ENCODE data around the gene WDR62.

The WDR62 gene

DNA sequence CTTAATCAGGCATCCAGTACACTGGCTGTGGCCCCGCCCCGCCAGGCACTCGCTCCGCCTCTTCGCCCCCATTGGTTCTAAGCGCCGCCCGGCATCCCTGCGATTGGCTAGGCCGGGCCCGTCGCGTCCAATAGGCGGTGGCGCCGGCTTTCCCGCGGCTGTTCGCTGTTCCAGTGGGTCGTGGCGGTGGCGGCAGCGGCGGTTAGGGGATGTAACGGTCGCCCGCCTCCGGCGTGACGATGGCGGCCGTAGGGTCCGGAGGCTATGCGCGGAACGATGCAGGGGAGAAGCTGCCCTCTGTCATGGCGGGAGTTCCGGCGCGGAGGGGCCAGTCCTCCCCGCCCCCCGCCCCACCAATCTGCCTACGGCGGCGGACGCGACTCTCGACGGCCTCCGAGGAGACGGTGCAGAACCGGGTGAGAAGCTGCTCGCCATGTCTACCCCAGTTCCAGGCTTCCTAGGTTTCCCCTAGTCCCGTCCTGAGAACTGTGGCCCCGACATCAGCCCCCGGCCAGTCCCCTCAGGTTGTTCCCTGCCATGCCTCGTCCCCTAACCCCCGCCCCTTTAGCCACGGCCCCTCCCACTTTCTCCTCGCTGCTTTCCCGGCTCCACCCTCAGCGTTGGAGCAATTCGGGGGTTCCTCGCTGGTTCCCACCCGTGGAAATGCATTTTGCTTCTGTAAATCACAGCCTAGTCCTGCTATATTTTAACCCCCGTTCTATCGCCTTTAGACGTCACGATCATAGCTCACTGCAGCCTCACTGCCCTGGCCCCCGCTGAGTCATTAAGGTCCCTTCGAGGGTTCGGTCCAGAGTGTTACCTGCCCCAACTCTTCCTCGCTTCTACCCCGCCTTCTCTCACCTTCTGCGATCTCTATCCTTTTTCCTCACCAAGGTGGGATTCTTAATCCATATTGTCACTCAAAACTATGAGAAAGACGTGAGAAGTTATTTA, at the start of gene WDR62:
WDR62 (plus strand) TSS at position 165 of the 954 bp plus-strand sequence; CDS start at position 240, 75 bp downstream.
- DNase-seq (ENCODE audit: low read depth) = peak; percentile 91

DNA sequence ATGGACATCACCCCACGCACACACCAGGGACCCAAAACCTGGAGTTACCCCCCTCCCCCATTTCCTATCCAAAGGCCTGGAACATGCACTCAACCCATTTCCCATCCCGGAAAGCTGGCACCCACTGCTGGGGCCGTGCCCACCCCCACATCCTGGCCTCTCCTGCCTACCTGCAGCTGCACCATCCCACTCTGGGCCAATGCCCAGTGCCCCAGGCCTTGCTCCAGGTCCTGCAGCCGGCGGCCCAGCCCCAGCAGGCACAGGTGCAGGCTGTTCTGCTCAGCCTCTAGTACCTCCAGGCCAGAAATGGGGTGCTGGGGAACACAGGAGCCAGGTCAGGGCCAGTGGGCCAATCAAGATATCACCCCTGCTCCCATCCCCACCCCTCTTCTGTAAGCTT, 47.7 kb upstream of the WDR62 start:
- no peak for DNase-seq (ENCODE audit: low read depth)

DNA sequence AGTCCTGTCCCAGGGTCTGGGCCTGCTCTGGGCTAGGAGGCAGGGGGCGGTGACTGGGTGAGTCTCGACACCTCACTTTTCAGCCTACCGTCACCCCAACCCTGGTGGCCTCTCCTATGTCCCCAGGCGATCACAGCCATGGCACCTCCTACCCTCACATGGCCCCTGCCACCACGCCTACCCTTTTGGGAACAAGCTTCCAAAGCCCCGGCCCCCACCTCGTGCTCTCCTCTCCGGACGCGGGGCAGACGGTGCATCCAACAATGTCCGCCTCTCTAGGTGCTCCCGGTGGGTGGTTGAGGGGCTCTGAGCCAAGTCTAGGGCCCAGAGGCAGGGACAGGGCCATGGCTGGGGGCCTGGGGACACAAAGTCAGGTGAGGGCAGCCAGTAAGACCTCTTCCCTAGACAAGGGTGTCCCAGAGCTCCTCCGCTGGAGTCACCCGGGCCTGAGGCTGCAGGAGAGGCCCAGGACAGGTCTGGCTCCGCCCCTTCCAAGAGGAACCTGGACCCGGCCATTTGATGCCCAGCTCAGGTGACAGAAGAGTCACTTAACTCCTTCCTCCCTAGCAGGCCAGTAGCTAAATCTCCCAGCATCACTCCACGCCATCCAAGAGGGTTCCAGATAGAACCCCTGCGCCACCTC, 46.2 kb upstream of the WDR62 start, which contains the start of gene SYNE4:
SYNE4 (minus strand) TSS at position 478 of the 643 bp plus-strand sequence; CDS start at position 346, 132 bp downstream.
- no peak for DNase-seq (ENCODE audit: low read depth)

DNA sequence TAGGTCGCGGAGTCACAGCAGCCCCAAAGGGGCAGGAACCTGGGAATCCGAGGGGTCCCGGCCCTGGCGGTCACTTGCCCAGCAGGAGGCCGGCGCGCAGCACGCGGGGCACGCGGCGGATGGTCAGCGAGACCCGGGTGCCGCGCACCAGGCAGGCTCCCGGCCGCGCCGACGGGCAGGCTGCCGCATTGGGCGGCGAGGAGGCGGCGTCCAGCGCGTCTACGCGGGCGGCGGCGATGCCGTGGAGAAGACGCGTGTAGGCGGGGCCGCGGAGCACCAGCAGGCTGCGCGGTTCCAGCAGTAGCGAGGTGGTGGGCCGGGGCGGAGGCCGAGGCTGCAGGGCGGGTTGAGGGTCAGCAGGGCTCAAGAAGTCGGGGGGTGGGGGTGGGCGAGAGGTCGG, 45.5 kb upstream of the WDR62 start:
- peak; percentile 73 for DNase-seq (ENCODE audit: low read depth)

DNA sequence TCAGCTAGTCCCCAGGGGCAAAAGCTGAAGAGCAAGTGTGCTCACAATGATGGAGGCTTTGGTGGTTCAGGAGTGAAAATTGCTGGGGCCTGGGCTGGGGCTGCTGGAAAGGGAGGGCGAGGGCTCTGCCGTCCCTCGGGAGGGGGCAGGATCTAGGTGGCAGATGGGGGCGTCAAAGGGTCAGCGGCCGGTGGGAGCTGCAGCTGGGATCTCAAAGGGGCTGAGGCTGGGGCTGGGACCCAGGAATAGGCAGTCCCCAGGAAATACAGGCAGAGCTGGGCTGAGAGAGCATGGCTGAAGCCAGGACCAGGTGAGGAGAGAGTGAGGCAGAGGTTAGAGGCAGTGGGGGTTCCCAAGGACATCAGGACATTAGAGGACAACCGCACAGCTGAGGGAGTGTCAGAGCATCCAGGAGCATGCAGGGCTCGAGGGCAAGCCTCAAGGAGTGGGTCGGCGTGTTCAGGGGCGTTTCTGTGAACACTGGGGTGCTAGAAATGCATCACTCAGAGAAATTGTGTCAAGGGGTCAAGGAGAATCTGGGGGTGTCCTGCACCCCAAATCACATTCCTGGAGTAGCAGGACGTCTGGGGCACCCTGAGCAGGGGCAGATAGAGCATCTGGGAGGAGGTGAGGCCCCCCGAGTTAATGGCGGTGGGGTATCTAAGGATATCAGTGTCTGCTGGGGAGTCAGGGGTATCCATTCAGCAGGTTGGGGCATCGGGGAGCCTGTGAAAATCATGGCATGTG, 44.9 kb upstream of the WDR62 start:
- no peak for DNase-seq (ENCODE audit: low read depth)

DNA sequence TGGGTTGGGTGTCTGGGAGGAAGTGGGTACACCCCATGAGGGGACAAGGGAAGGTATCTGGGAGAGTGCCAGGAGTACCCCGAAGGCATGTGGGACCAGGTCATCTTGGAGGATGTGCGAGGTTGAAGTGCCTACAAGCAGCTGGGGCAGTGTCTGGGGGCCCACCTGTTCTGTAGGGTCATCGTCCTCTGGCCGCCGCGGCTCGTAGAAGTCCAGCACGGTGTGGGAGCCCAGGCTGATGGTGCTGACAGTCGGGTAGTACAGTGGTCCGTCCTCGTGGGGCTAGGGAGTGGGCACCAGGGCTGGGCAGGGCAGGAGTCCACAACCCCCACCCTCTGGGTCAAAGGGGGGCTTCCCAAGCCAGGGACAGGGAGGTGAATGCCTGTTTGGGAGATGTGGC, 44.3 kb upstream of the WDR62 start:
- DNase-seq (ENCODE audit: low read depth) = no peak

DNA sequence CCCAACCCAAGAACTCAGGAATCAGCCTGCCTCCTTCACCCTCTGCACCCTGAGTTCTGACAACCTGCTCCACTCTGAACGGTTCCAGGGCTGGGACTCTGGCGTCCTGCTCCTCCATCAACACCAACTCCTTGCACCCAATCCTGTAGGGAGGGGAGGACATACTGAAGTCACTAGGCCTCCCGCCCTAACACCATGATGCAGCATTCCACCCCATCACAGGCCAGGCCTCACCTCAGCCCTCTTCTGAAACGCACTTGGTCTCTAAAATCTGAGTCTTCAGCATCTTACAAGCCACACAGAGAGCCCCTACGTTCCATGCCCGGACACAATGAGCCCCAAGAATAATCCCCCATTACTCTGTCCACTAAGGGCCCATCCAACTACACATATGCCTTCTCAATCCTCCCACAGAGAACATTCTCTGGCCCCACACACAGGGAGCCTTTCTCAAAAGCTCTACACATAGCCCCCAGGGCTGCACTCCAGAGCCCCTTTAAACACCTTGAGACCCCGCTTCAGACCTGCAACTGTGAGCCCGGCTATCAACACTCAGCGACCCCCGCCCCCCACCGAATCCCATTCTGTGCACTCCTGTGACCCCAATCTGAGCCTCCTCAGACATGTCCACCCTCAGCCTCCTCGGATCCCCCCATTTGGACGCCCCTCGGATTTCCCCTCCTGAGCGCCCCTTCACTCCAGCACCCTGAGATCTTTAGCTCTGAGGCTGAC, 41.3 kb upstream of the WDR62 start:
- no peak for DNase-seq (ENCODE audit: low read depth)

DNA sequence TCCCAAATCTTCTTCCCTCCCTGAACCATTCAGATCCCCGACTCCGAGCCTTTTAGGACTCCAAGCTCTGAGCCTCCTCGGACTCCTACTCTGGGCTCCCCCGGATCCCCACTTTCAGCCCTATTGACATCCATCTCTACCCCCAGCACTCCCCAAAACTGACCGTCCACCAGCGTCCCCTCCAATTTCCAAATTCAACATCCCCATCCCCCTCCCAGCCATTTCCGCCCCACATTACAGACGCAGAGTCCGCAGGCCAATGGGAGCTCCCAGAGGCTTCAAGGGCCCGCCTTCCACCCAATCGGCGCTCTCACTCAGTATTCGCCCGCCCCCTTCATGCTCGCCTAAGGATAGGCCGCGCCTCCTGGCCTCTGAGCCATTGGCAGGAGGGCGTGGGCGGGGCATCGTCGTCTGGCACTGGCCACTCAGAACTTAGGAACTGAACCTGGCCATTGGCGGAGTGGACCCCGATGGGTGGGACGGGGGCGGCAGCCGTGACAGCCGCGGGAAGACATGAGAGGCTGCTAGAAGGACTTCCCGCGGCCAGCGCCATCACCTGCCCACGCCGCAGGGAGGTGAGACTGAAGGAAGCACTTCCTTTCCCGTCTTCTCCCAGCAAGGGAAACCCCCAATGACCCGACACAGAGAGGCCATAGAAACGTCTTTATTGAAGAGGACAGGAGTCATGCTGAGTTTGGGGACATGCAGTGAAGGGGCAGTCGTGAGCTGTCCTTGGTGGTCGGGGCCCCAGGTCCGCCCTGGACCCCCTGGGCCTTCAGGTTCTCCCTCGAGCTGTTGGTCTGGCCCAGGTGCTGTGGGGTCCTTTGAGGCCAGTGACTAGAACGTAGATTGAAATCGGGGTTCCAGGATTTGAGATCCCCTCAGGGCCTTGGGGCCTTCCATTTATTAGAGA, 40.4 kb upstream of the WDR62 start, which contains the start of gene ALKBH6:
ALKBH6 (minus strand) TSS at position 202 of the 913 bp plus-strand sequence. CDS start 816 bp downstream, outside the sequence.
- DNase-seq (ENCODE audit: low read depth) = peak; percentile 99

DNA sequence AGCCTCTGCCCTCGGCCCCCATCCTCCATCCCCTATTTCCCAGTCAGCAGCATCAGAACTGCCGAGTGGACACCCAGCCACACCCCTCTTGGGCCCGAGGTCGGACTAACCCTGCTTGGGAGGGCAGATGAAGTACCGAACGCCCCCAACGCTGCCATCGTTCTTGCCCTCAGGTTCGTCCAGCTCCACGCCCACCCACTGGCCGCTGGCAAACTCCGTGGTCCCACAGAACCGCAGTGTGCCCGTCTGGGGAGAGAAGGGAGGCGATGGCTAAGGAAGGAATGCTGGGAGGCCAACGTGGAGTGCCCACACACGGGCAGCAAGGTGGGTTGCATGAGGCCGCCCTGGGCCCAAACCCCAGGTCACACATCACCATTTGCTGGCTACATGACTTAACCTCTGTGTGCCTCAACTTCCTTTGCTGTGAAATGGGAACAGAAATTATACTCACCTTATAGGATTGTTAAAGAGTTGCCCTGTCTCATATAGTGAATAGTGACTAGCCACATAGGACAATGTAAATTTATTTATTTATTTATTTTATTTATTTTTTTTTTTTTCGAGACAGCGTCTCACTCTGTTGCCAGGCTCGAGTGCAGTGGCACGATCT, 35.5 kb upstream of the WDR62 start:
- DNase-seq (ENCODE audit: low read depth) = no peak

DNA sequence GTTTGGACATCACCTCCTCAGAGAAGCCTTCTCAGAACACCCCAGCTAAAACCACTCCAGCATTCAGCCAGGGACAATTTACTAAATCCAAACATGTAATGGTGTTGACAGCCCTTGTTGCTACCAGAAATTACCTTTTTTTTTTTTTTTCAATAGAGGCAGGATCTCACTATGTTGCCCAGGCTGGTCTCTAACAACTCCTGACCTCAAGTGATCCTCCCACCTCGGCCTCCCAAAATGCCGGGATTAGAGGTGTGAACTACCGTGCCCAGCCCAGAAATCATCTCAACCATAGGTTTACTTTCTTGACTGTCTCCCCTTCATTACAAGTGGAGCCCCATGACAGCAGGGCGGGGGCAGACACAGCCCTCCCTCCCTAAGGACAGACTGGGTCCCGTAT, 31.3 kb upstream of the WDR62 start:
- DNase-seq (ENCODE audit: low read depth) = no peak

DNA sequence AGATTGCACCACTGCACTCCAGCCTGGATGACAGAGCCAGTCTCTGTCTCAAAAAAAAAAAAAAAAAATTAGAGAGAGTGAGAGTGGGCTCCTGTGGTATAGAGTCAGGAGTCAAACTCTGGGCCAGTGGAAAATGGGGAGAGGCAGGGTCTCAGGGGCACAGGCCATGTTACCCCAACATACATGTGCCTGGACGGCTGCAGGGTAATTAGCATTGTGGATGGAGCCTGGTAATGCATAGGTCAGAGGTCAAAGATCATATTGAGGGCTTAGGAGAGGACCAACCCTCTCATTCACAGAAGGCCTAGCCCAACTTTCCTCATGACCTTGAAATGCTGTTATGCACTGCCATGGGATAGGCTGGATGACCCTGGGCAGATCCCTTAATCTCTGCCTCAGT, 29.2 kb upstream of the WDR62 start:
- DNase-seq (ENCODE audit: low read depth) = no peak

DNA sequence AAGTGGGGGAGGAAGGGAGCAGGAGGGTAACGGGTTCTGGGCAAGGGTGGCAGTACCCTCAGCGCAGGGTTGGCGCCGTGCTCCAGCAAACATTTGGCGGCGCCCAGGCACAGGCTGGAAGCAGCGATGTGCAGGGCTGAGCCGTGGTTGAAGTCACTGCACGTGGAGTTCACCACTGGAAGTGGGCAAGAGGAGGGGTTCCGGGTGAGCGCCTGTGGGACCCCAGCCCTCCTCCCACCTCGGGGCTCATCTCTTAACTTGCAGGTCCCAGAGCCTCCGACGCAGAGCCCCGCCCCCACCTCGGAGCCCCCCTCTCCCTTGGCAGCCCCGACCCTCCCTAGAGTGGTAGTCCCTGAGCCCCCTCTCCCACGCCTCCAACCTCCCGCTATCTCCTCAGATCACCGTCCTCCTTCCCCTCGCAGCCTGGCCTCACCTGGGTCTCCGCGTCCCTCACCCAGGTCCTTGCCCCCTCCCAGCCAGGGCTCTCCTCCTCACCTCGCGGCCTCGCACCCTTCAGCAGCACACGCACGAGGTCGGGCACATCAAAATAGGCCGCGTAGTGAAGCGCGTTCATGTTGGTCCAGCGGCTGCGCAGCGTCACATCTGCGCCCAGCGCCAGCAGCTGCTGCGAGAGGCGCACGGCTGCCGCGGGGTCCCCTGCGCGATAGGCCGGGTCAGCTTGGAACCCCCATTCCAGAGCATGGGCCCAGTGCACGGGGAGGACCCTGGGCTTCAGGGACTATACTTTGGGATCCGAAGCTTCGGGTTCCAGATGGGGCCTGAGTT, 28.4 kb upstream of the WDR62 start:
- DNase-seq (ENCODE audit: low read depth) = no peak

DNA sequence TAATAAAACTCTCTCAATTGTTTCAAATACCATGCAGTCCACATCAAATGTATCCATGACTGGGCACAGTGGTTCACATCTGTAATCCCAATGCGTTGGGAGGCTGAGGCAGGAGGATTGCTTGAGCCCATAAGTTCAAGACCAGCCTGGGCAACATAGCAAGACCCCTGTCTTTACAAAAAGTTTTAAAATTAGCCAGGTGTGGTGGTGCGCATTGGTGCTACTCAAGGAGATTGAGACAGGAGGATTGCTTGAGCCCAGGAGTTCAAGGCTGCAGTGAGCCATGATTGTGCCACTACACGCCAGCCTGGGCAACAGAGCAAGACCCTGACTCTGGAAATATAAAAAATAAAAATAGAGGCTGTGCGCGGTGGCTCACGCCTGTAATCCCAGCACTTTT, 27.0 kb upstream of the WDR62 start:
- DNase-seq (ENCODE audit: low read depth) = no peak

DNA sequence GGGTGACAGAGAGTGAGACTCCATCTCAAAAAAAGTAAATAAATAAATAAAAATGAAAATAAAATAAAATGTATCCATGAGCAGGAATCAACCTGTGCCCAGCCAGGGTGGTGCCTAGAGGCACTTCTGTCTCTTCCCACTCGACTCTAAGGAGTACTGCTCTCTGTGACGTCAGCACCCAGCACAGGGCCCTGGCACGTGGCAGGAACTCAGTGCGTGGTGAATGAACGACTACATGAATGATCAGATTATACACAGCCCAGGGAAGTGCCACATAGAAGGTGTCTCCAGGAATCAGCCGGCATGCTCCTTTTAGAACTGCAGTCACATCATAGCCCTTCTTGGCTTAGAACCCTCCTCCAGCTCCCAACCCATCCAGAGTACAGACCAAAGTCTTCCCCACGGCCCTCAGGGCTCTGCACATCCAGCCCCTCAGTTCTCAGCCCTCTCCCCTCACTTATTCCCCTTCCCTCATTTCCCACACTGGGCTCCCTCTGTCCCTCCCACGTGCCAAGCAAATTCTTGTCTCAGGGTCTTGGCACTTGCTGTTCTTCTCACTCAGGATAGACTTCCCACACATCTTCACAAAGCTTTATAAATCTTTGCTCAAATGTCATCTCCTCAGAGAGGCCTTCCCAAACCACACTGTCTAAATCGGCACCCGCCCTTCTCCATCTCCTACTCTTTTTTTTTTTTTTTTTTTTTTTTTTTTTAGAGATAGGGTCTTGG, 26.2 kb upstream of the WDR62 start:
- DNase-seq (ENCODE audit: low read depth) = no peak

DNA sequence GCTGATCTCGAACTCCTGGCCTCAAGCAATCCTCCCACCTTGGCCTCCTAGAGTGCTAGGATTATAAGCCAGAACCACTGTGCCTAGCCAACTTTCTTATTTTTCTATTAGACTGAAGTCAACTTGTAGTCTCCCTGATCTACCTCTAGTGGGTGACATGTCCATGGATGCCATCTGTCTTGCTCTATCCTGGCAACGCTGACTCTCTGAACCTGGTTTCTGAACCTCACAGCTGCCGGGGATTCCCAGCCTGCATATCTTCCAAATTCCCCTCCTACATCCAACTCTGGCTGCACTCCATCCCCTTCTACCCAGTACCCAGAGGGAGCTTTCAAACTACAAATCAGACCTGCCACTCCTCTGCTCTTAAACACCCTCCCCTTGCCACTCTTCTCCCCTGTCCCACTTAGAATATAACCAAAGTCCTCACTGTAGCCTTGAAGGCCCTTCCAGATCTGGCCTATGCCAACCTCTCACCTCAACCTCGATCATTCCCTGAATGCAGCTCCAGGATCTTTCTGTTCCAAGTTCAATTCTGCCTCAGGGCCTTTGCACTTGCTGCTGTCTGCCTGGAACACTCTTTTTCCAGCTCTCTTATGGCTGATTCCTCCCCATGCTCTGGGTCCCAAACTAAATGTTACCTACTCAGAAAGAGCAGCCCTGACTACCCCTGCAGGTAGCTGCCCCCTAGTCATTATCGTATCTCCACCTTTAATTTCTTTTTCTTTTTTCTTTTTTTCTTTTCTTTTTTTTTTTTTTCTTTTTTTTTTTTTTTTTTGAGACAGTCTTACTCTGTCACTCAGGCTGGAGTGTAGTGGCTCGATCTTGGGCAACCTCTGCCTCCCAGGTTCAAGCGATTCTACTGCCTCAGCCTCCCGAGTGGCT, 24.2 kb upstream of the WDR62 start:
- no peak for DNase-seq (ENCODE audit: low read depth)

DNA sequence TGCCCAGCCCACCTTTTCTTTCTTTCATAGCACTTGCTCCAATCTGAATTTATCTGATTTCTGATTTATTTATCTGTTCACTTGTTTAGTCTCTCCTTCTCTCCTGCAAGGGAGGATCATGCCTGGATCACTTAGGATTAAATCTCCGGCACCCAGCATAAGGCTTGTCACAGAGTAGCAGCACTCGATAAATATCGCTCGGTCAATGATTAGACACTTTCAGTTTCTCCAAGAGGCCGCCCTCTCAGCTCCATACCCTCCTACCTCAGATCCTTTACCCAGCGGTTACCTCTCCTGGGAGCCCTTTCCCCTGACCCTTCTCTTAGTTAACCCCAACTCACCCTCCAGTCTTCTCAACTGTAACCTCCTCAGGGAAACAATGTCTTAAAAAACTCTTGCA, 23.4 kb upstream of the WDR62 start:
- no peak for DNase-seq (ENCODE audit: low read depth)

DNA sequence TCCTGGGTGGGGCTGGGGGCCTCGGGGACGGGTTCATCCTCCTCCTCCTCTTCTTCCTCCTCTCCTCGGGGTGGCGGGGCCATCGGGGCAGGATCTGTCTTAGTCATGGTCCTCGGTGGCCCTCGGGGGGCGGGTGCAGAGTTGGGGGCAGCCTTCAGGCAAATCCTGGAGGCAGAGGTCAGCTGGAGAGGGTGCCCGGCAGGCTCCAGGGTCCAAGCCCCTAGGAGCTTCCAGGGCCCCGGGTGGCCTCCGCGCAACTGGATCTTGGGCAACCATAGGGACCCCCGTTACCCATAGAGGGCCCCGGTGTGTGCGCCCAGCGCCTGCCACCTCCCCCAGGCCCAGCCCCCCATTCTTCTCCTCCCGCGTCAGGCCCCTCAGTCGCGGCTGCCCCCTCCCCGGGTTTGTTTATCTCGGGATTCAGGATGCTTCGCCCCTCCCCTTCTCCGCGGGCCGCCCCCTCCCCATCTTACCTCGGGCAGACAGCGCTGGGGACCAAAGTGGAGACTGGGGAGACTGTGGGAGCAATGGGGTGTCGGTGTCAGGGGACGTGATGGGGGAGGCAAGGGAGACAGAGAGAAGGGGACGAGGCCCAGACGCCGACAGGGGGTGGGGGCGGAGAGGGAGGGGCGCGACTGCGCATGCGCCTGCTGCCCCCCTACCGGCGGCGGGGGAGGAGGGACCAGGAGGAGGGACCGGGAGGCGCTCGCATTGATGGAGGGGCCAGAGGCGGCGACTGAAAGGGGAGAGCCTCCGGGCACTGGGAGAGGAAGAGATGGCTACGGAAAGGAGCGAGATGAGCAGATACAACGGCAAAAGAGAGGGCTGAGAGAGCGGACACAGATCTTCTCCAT, 22.2 kb upstream of the WDR62 start, which contains the start of gene CLIP3:
CLIP3 (minus strand) TSS at position 623 of the 854 bp plus-strand sequence; CDS start at position 107, 516 bp downstream.
- peak; percentile 48 for DNase-seq (ENCODE audit: low read depth)

Data from iris pigment epithelial cell (primary cell).